Natural killer cell (primary cell): Measurements from ENCODE around the gene RASAL1. TPM values are rescaled to one million over a fixed set of nuclear protein-coding genes. Genes with fewer than 3 reads are reported as not detected.

ENCODE experiments used
- ATAC-seq, 3 donors: fragments of 150-1000 bp in 2 of 3; fragments of 200-7000 bp in 1 of 3; cut with Tn5 transposase; 1 replicate in 1 of 3; 2 replicates in 2 of 3; pipeline ENCODE4 v1.10.0; 2021; ENCODE audit warnings: mild to moderate bottlenecking in 2 of 3, moderate library complexity in 2 of 3
- DNase-seq, 2 donors: peaks; one replicate each; pipeline versions ENCODE4 v3.0.0 to v3.0.0-alpha.2; 2013 to 2021; ENCODE audit warnings: mixed read lengths in 1 of 2
- H3K27ac ChIP-seq: one replicate; pipeline ENCODE4 v1.5.1; 2013; ENCODE audit warnings: mild to moderate bottlenecking, low read length
- H3K27me3 ChIP-seq: one replicate; pipeline ENCODE4 v1.6.1; 2013; ENCODE audit warnings: low read length; ENCODE audit not compliant: control insufficient read depth, insufficient read depth
- H3K36me3 ChIP-seq: one replicate; pipeline ENCODE4 v1.6.1; 2013; ENCODE audit warnings: low read length; ENCODE audit not compliant: control insufficient read depth, insufficient read depth
- H3K4me1 ChIP-seq: one replicate; pipeline ENCODE4 v1.6.1; 2013; ENCODE audit warnings: low read length; ENCODE audit not compliant: control insufficient read depth, insufficient read depth
- H3K4me3 ChIP-seq: one replicate; pipeline ENCODE4 v1.5.1; 2013; ENCODE audit warnings: low read length
- H3K9me3 ChIP-seq: one replicate; pipeline ENCODE4 v1.6.1; 2013; ENCODE audit warnings: low read length; ENCODE audit not compliant: control insufficient read depth, insufficient read depth
- H3K27ac Mint-ChIP-seq, 2 donors: one replicate each; pipeline ENCODE4 v1.8.0; 2022; ENCODE audit warnings: mild to moderate bottlenecking in 2 of 2, mixed read lengths in 2 of 2, moderate library complexity in 1 of 2
- H3K27me3 Mint-ChIP-seq, 2 donors: one replicate each; pipeline ENCODE4 v1.8.0; 2022; ENCODE audit warnings: low read depth in 2 of 2, mixed read lengths in 2 of 2
- H3K36me3 Mint-ChIP-seq: one replicate; pipeline ENCODE4 v1.8.0; 2022; ENCODE audit warnings: mixed read lengths
- H3K4me1 Mint-ChIP-seq, 2 donors: one replicate each; pipeline ENCODE4 v1.8.0; 2022; ENCODE audit warnings: mixed read lengths in 2 of 2
- H3K4me3 Mint-ChIP-seq: one replicate; pipeline ENCODE4 v1.8.0; 2022; ENCODE audit warnings: mild to moderate bottlenecking, moderate library complexity, mixed read lengths
- H3K9me3 Mint-ChIP-seq, 2 donors: one replicate each; pipeline ENCODE4 v1.8.0; 2022; ENCODE audit warnings: mixed read lengths in 2 of 2
- CTCF ChIP-seq: fragments of 200-600 bp; IDR thresholded peaks from one replicate; pipeline ENCODE4 v1.8.0; 2022; ENCODE audit warnings: antibody characterized with exemption
- WGBS: methylation state at CpG from one replicate; pipeline ENCODE4 v1.1.7; 2013; ENCODE audit warnings: missing lambda C conversion rate; ENCODE audit not compliant: insufficient coverage; 5-methylcytosine and 5-hydroxymethylcytosine counted together
- intact Hi-C: fragments of 100-400 bp; cut with micrococcal nuclease; formaldehyde crosslinking; loops from one replicate; pipeline ENCODE4 v1.14.2; 2022
- total RNA-seq, 4 donors: library from RNA; stranded (reverse); fragments of 120-200 nt in 1 of 4; gene quantifications; one replicate each; pipeline versions ENCODE4 v1.2.3 to v1.2.4, GENCODE V29; 2013 to 2022

Gene RASAL1
- total RNA-seq, 3 donors from 2014 or later (not counting 1 experiment from before 2014, with no cell fraction given) = not detected

- ATAC-seq (no peak), DNase-seq (no peak)
- 91% methylated on average over 1 of the region's 1 CpG for WGBS
- Mint-ChIP-seq H3K4me1 (no peaks in the 10 kb centered on the region), H3K27me3 (peaks cover 7 to 14% of the 10 kb centered on the region in 2 donors), H3K9me3 (no peaks in the 10 kb centered on the region), H3K36me3 (no peaks in the 10 kb centered on the region), H3K4me3 (no peak overlapping the region), H3K27ac (no peak overlapping the region)
- Histone ChIP-seq H3K4me1 (peaks cover 62% of the 10 kb centered on the region), H3K27ac (no peak overlapping the region), H3K9me3 (no peaks in the 10 kb centered on the region), H3K4me3 (no peak overlapping the region), H3K36me3 (no peaks in the 10 kb centered on the region), H3K27me3 (no peaks in the 10 kb centered on the region)
- intact Hi-C loops = no loop called here
- no peak for TF ChIP-seq CTCF
Observed at GRCh38 chr12:113058553-113058952, 77.0 kb downstream of the RASAL1 start.

GRCh38 chr12:113057565-113058485, 77.7 kb downstream of the RASAL1 start:
- WGBS = 73% methylated on average over 44 of the region's 44 CpGs
- Histone ChIP-seq H3K4me1 (peaks cover 55% of the 10 kb centered on the region), H3K27me3 (no peaks in the 10 kb centered on the region), H3K9me3 (no peaks in the 10 kb centered on the region), H3K4me3 (peak overlapping the region; percentile 29), H3K36me3 (no peaks in the 10 kb centered on the region), H3K27ac (peak overlapping the region; percentile 19)
- peak overlapping the region; percentile 32 for H3K4me3 Mint-ChIP-seq
- intact Hi-C loops = no loop called here
- peaks cover 7 to 14% of the 10 kb centered on the region in 2 donors for H3K27me3 Mint-ChIP-seq
- no peaks in the 10 kb centered on the region for H3K4me1 Mint-ChIP-seq
- H3K9me3 Mint-ChIP-seq = no peaks in the 10 kb centered on the region
- no peak overlapping the region for H3K27ac Mint-ChIP-seq
- ATAC-seq (no peak), DNase-seq (no peak)
- TF ChIP-seq CTCF = no peak
- no peaks in the 10 kb centered on the region for H3K36me3 Mint-ChIP-seq

GRCh38 chr12:113056631-113057488, 78.7 kb downstream of the RASAL1 start, which contains the start of gene DTX1:
Gene DTX1, plus strand, starts transcription at chr12:113056730. Its CDS starts 1,463 bp downstream, at chr12:113058193.
- H3K4me1 Mint-ChIP-seq = no peaks in the 10 kb centered on the region
- ATAC-seq (peak in 2 of 3 donors; percentile 64 to 65), DNase-seq (peak in 1 of 2 donors; percentile 61)
- no peaks in the 10 kb centered on the region for H3K36me3 ChIP-seq
- no peaks in the 10 kb centered on the region for H3K36me3 Mint-ChIP-seq
- peak within 1 kb of the TSS; percentile 29 for H3K4me3 ChIP-seq
- H3K27me3 Mint-ChIP-seq = peaks cover 7 to 12% of the 10 kb centered on the region in 2 donors
- H3K9me3 ChIP-seq = no peaks in the 10 kb centered on the region
- TF ChIP-seq CTCF = no peak
- H3K9me3 Mint-ChIP-seq = no peaks in the 10 kb centered on the region
- H3K4me3 Mint-ChIP-seq = peak within 1 kb of the TSS; percentile 55
- 1% methylated on average over 93 of the region's 94 CpGs for WGBS
- no peaks in the 10 kb centered on the region for H3K27me3 ChIP-seq
- H3K27ac ChIP-seq = peak within 1 kb of the TSS; percentile 14
- intact Hi-C loops = no loop called here
- H3K27ac Mint-ChIP-seq = no peak within 1 kb of the TSS
- H3K4me1 ChIP-seq = peaks cover 56% of the 10 kb centered on the region
